HG03520 (cell line): ENCODE data around the gene JAG2.

Source experiments
- ATAC-seq: cut with Tn5 transposase; IDR thresholded peaks from one replicate; pipeline ENCODE4 v1.9.1; 2021; ENCODE audit warnings: mild to moderate bottlenecking, moderate library complexity; ENCODE audit not compliant: unreplicated experiment

JAG2 gene

DNA sequence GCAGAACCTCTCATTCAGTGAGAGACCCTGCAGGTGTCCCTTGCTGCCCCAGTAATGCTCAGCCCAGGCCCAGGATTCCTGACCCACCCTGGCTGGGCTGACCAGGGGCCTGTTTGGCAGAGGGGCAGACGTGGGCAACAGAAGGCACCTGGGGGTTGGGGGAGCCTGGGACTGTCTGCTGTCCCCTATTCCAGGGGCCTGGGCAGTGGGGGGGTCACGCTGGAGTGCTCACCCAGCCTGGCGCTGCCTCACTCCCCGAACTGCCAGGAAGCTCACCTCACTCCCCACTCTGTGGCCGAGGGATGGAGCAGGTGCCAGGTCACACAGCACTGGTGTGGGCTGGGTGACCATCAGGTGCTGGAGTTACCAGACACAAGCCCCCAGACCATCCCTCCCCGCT, 35.1 kb upstream of the JAG2 start:
- no peak for ATAC-seq

DNA sequence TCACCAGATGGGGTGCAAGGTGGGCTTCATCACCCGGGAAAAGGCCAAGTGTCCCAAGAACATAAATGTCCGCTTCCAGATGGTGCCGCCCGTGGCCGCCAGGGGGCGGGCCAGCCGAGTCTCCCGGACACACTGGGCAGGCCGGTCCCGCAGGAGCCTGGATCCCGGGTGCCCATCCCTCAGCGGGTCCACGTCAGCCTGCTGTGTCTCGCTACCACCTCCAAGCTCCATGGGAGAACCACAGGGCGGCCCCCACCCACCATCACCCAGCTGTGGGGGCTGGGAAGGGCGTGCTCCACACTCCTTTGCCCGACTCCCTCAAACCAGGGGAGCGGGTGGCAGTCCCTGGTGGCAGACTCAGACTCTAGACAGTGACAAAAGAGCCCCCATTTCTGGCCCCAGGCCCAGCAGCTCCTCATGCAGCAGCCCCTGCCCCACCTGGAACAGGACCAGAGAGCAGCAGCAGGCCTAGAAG, 34.5 kb upstream of the JAG2 start:
- no peak for ATAC-seq

DNA sequence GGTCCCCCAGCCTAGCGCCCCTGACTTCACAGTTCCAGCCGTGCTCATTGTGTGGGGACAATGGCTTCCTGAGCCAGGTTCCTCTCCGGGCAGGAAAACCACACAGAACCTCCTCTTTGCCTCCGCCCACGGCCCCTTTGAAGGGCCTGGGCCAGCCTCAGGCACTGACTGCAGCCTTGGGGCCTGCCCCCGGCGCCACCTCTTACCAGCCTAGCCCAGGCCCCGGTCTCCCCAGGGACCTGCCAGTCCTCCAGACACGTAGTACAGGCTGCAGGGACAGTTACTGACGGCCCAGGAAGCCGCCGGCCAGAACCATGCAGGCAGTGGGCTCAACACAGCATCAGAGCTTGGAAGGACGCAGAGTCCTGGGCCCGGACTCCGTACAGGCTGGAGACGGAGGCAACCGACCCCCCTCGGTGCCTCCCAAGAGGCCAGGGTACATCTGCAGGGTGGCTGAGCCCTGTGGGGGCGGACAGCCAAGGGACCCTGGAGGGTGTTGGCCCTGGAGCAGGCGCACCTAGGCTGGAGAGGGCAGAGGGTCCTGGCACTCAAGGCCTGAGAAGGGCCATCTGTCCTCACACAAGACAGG, 33.4 kb upstream of the JAG2 start:
- ATAC-seq: no peak

DNA sequence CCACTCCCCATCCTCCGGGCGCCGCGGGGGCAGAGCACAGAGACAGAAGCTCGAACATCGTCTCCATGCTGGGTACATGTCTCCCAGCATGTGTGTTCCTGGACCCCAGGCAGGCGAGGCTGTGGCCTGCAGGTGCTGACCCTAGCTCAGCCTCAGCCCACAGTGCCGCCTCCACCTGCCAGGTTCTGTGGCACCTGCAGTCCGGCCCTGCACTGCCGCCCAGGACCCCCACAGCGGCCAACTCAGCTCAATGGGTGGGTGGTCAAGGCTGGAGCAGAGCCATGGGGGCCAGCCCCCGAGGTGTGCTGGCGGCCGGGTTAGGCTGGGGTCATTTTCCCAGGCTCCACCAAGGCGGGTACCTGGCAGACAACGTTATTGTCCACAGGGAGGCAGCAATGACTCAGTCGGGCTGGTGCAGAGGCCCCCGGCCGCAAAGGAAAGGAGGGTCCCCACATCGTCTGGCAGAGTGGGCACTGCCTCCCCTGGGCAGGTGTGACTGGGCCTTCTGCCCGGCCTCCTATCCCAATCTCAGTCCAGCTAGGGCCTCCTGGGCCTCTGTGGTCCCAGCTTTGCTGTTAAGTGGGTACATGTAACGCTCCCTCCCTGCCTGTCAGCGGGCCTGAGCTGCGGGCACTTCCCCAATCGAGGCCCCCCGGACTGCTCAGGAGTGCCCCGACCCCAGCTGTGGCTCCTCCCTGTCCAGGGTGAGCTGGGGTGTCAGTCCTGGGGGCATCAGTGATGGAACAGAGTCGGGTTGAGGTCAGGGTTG, 32.8 kb upstream of the JAG2 start:
- ATAC-seq: no peak

DNA sequence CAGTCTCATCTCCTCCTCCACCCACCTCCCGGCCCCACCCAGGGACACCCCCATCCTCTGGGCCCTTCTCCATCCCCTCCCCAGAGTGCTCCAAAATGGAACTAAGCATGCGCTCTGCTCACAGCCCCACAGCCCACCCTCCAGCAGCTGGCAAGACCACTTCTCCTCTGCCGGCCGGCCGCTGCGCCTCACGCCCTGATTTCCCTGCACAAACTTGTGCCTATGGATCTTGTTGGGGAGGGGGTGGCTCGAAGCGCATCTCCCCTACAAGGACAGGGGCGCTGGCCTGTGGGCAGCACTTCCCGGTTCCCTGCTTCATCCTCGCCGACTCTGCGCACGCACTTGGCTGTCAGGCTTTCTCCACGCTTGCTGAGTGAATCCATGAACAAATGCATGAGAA, 32.1 kb upstream of the JAG2 start:
- ATAC-seq: no peak

DNA sequence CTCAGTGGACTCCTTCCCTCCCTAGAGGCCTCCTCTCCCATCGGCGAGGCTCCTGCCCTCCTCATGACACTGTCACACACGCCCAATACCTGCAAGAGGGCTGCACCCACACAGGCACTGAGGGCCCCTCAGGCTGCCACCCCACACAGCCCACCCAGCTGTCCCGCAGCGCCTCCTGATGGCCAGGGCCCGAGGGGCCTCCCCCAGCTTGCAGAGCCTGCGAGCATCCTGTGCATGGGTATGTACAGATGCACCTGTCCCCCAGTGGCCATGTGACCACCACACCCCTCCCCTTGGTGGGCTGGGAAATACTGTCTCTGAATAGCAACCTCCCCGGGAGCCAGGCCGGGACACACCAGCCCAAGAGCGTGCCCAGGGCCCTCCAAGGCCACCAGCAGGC, 31.5 kb upstream of the JAG2 start:
- no peak for ATAC-seq

DNA sequence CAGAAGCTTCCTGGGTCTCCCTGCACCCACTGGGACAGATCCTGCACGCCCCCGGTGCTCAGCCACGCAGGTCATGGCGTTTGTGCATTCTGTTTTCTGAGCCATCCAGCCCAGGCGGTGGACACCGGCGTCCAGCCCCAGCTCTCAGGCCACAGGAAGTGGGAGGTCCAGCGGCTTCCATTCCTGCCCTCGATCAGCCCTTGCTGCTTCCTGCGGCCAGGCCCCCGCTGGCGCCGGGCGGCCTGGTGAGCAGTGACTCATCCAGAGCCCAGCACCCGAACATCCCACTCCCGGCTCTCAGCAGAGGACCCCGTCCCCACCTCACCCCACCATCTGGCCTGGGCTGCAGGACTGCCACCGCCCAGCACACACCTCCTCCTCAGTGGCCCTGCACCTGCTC, 30.5 kb upstream of the JAG2 start:
- ATAC-seq: no peak

DNA sequence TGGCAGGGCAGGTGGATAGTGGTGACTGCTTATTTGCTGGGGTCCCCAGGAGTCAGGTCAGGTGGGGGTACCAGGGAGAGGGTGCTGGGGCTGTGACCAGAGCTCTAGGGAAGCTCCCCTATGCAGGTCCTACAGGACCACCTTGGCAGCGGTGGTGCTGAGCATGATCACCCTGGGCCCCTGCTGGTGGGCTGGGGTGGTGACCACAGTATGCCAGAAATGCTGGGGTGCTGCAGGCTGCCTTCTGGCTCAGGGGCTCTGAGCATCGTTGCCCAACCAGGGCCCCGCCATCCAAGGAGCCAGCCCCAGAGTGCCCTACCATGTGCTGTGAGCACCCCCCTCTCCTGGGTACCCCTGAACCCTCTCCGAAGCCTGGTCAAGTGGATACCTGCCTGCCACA, 30.0 kb upstream of the JAG2 start:
- ATAC-seq: no peak

DNA sequence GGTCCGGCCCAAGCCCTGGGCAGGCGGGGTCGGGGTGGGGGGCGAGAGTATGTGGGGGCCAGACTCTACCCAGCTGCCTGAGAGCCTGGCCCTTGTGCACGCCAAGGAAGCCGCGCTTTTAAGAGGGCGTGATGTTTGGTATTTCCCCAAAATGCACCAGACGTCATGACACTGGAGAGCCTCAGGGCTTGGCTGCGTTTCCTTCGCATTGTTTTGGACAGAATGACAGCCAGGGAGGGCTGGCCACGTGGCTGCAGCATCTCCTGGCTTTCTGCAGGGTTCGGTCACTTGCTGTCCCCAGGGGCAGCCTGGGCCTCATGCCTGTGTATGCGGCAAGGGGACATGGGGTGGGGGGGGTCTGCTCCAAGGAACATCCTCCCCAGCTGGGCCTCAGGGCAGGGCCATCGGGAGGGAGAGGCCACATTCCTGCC, 28.6 kb upstream of the JAG2 start:
- ATAC-seq: no peak

DNA sequence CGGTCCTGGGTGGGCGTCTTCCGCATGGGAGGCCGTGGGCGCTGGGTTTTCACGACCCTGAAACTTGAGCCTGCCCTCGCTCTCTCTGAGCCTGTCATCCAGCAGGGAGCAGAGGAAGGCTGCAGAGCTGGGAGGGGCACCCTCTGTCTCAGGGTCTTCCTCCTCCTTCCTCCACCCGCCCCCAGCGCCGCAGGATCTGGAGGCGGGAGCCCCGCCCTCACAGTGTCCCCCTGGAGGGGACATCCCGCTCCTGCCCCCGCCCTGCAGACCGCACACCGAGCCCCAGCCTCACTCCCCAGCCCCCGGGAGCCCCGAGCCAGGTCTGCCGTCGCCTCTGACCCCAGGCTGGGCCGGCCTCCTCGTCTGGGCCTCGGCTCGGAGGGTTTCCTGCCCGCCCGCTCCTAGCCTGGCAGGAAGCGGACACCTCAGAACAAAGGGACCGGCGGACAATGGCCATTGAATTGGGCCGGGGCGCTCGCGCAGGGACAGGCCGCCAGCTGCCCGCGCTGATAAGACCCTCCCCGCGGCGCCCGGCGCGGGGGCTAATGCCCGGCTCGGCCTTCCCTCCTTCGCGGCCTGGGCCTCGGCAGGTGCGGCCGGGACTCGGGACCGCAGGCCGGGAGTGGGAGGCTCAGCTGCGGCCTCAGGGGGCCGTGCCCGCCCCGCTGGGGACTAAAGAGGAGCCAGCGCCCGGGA, 27.8 kb upstream of the JAG2 start:
- ATAC-seq: no peak

DNA sequence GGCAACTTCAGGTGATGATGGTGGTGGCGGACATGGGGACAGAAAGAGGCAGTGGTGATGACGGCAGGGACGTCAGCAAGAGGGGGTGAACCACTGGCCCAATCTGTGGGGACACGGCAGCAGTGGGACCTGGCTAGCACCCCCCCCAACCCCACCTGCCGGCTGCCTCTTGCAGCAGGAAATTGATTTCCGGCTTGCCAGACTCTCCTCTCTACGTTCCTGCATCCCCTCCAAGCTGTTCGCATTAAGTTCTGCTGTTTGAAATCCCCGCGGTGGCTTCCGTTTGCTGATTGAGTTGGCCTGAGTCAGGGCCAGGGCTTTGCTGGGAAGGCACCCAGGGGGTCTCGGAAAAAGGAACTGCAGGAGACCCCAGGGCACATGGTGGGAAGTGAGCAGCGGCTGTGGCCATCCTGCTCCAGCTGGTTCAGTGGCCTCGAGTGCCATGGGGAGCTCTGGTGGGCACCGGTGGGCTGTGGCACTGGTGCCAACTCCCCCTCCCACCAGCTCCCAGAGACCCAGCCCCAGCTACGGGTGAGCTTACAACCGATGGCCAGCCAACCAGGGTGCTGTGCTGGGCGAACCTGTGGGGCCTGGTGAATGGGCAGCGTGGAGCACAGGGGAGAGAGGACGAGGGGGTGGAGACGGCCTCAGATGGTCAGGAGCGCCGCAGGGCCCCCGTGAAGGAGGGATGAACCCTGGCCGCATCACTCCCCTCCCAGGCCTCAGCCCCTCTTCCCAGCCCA, 27.1 kb upstream of the JAG2 start:
- no peak for ATAC-seq

DNA sequence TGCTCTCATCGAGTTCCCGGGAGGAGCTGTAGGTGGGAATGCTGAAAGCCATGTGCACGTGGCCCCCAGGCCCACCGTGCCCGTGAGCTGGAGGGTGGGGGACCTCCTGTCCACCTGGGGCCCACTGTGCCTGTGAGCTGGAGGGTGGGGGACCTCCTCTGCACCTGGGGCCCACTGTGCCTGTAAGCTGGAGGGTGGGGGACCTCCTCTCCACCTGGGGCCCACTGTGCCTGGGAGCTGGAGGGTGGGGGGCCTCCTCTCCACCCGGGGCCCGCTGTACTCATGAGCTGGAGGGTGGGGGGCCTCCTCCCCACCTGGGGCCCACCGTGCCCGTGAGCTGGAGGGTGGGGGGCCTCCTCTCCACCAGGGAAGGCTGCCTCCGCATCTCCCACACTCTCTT, 26.5 kb upstream of the JAG2 start:
- no peak for ATAC-seq

DNA sequence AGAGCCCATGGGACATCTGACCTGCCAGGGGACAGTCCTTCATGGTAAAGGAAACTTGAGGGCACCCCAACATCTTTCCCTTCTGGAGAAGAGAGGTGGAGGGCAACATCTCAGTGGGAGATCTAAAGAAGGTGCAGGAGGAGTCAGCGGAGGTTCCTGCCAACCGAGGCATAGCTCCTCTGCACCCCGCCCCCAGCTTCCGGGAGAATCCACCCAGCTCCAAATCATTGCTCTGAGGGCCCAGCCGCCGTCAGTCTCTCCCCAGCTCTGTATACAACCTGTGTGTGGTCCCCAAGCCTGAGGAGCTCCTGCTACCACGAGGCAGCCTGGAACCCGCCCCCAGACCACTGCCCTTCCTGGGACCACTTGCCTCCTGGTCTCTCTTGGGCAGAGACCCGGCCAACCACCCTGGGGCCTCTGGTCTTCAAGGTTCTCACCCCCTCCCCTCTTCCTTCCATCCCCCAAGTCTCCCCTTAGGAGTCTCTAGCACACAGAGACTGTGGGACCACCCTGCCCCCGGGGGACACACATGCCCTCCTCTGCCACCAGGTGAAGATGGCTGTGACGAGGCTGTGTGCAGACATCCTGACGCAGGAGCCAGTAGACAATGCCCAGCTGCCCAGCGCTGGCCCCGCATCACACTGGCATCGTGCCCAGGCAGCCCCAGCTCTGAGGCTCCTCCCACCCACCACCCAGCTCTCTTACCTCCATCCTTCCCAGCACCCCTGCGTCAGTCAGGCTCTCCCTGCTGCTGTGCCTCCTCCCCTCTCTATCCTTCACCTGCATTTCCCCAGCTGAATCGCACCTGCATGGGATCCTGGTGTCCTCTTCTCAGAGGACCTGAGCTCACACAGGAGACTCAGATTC, 25.6 kb upstream of the JAG2 start:
- no peak for ATAC-seq

DNA sequence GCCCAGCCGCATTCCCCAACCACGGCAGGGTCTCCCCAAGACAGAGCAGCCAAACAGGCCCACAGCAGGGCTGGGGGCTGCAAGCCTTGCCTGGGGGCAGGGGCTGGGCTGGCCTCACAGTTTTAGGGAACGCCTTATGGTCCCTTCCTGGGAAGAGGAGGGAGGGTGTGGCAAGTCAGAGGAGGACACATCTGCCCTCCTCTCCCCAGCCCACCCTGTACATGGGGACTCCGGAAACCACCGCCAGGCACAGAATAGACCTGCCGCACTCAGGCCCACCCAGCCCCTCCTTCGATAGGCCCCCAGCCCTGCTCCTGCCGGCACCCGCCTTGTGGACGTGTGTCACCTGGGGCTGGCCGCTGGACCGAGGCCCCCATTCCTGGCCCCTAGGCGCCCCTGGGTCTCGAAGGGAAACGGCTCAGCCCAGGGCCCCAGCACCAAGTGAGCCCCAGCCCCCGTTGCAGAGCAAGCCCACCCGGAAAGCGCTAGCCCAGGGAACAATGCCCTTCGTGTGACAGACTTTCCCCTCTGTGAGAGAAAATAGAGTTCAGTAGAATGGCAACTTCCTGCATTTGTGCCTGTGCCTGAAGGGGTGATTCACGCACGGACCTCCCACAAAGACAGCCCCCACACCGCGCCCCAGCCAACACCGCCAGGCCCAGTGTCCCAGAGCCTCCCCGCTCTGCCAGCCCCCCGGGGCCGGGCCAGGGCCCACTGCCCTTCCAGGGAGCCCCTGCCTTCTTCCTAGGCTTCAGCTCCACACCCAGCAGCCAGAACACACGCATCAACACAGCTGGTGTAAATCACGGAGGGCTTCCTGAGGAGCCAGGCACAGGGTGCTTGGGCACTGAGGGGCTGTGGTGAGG, 24.5 kb upstream of the JAG2 start:
- ATAC-seq: no peak

DNA sequence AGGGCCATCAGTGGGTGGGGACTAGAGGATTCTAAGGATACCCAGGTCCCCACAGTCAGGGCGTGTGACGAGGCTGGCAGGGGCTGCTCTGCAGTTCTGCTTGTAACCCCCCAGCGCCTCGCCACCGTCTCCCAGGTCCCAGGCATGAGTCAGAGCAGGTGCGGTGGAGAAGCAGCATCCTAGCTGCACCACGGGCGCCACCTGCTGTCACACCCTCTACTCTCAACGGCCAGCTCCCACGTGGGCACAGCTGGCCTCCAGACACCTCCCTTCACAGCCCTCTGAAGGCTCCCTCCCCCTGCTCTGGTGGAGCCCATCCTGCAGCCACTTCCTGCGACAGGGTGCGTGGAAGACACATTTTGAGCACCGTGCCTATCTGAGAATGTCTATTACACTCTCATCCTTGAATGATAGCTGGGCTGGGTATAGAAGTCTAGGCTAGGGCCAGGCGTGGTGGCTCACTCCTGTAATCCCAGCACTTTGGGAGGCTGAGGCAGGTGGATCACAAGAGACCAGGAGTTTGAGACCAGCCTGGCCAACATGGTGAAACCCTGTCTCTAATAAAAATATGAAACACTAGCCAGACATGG, 19.5 kb upstream of the JAG2 start:
- ATAC-seq: no peak

DNA sequence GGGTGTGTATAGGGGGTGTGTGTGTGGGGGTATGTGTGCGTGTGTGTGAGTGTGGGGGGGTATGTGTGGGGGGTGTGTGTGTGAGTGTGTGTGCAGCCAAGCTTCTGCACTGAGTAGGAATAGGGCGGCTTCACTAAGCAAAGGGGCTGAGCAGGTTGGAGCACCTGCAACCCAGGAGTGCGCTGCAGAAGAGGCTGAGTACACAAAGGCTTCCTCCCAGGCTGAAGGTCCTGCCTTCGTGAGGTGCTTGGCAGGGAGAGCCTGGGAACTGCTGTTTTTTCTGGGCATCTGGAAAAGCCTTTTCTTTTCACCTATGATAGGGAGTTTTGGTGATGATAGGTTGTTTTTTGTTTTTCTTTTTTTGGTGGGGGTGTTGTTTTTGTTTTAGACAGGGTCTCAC, 18.5 kb upstream of the JAG2 start:
- no peak for ATAC-seq

DNA sequence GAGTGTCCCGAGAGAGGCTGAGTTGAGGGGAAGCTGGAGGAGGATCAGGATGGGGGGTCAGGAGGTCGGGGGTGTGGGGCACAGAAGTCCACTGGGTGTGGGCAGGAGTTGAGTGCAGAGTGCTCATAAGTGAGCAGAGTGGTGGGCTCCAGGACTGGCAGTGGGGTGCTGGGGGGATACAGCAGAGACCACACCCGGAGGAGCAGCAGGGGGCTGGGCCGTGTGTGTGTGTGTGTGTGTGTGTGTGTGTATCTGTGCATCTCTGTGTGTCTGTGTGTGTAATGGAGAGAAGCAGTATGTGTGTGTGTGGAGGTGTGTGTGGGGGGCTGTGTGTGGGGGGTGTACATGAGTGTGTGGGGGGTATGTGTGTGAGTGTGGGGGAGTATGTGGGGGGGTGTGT, 17.4 kb upstream of the JAG2 start:
- no peak for ATAC-seq

DNA sequence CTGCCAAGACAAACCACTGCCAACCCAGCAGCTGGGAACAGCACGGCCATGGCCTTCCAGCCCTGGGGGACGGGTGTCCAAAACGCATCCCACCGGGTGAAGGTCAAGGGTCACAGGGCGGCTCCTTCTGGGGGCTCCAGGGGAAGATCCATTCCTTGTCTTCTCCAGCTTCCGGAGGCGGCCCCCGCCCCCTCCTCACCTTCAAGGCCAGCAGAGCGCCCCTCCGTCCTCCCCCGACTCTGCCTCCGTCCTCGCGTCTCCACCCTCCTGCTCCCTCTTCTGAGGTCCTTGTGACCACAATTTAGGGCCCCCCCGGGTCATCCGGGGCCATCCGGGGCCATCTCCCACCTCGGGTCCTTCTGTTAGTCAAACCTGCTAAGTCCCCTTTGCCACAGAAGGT, 16.4 kb upstream of the JAG2 start:
- no peak for ATAC-seq

DNA sequence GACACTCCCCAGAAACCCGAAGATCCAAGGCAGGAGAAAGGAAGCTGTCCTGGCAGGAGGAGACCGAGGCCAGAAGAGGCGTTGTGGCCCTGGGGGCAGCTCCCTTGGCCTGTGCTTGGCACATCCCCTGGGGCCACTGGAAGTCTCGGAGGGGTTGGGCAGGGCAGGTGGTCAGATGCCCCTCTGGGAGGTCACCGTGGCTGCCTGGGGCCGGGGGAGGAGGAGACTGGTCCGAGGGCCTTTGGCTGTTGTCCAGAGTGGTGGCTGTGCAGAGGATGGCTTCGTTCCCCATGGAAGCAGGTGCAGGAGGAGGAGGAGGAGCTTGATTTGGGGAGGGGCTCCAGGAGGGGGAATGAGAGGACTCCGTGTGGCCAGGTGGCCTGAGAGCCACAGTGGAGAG, 15.9 kb upstream of the JAG2 start:
- ATAC-seq: no peak
